Activated T-cell treated with anti-CD3 and anti-CD28 coated beads, Interleukin-2, amount 50 U/mL, for 4 hours (primary cell): ENCODE measurements around the gene ATG5. TPM values are rescaled to one million over a fixed set of nuclear protein-coding genes. Genes with fewer than 3 reads are reported as not detected.
"Not testable (repeated sequence)": the region's sequence is repeated elsewhere in the genome, so short reads cannot be mapped to it uniquely, and the experiment has no call there.

Experiments used
- ATAC-seq, 2 donors: fragments of 200-7000 bp; cut with Tn5 transposase; one replicate each; pipeline ENCODE4 v1.10.0; 2021
- DNase-seq: peaks from one replicate; pipeline ENCODE4 v3.0.0-alpha.2; 2020
- H3K27me3 Mint-ChIP-seq: one replicate; pipeline ENCODE4 v1.8.0; 2021; ENCODE audit warnings: low read depth, mixed read lengths
- H3K36me3 Mint-ChIP-seq: one replicate; pipeline ENCODE4 v1.8.0; 2022; ENCODE audit warnings: mixed read lengths; ENCODE audit not compliant: insufficient read depth
- H3K4me1 Mint-ChIP-seq: one replicate; pipeline ENCODE4 v1.8.0; 2021; ENCODE audit warnings: low read depth, mixed read lengths
- H3K4me3 Mint-ChIP-seq: one replicate; pipeline ENCODE4 v1.8.0; 2021; ENCODE audit warnings: mild to moderate bottlenecking, moderate library complexity, mixed read lengths
- H3K9me3 Mint-ChIP-seq: one replicate; pipeline ENCODE4 v1.8.0; 2021; ENCODE audit warnings: mixed read lengths
- total RNA-seq, 3 donors: library from RNA; stranded (reverse); gene quantifications; one replicate each; pipeline ENCODE4 v1.2.1, GENCODE V29; 2021

Gene ATG5
- total RNA-seq, 3 donors from 2014 or later = 29.3 to 30.2 (median 29.5) TPM

DNA sequence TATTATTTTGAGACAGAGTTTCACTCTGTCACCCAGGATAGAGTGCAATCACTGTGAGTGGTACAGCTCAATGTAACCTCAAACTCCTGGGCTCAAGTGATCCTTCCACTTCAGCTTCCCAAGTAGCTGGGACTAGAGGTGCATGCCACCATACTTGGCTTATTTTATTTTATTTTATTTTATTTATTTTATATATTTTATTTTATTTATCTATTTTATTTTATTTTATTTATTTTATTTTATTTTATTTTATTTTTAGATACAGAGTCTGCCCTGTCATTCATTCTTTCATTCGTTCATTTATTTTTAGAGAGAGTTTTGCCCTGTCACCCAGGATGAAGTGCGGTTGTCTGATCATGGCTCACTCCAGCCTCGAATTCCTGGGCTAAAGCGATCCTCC, 35.5 kb downstream of the ATG5 start:
- Mint-ChIP-seq H3K36me3 (peaks cover 26% of the 10 kb centered on the region), H3K27me3 (no peaks in the 10 kb centered on the region), H3K4me3 (no peak overlapping the region), H3K9me3 (peaks cover 5% of the 10 kb centered on the region), H3K4me1 (peaks cover 16% of the 10 kb centered on the region)
- ATAC-seq (no peak), DNase-seq (no peak)

DNA sequence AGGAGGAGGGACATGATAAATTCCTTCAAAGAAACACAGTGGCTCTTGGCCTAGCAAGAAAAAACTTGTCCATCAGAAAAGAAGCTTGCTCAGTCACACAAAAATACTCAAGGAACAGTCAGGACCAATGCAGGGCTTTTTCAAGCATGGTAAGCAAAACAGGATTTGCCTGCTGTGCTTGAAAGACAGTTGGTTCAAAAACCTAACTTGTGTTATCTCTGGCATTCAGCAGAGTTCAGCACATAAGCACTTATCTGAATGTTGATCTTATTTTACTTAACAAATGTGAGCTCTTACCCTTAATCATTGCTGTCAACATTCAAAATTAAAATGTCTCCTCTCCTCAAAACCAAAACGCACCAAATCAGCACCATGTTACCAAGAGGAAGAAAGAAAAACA, 38.3 kb downstream of the ATG5 start:
- H3K9me3 Mint-ChIP-seq = peaks cover 8% of the 10 kb centered on the region
- DNase-seq = no peak
- no peak for ATAC-seq
- peaks cover 20% of the 10 kb centered on the region for H3K4me1 Mint-ChIP-seq
- H3K36me3 Mint-ChIP-seq = peaks cover 22% of the 10 kb centered on the region
- no peaks in the 10 kb centered on the region for H3K27me3 Mint-ChIP-seq
- no peak overlapping the region for H3K4me3 Mint-ChIP-seq

DNA sequence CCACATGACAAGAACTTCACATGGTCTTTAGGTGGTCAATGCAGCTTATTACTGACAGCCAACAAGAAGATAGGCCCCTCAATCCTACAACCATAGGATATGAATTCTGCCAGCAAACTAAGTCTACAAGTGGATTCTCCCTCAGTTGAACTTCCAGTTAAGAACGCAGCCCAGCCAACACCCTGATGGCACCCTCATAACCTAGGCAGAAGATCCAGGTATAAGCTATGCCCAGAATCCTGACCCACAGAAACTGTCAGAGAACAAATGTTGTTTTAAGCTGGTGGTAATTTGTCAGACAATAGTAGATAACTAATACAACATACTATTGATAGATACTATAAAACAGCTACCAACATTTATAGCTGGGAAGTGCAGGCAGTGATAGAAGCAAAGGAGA, 38.8 kb downstream of the ATG5 start:
- H3K4me1 Mint-ChIP-seq = peaks cover 23% of the 10 kb centered on the region
- no peaks in the 10 kb centered on the region for H3K27me3 Mint-ChIP-seq
- ATAC-seq (no peak), DNase-seq (no peak)
- peaks cover 17% of the 10 kb centered on the region for H3K36me3 Mint-ChIP-seq
- no peak overlapping the region for H3K4me3 Mint-ChIP-seq
- peaks cover 7% of the 10 kb centered on the region for H3K9me3 Mint-ChIP-seq

DNA sequence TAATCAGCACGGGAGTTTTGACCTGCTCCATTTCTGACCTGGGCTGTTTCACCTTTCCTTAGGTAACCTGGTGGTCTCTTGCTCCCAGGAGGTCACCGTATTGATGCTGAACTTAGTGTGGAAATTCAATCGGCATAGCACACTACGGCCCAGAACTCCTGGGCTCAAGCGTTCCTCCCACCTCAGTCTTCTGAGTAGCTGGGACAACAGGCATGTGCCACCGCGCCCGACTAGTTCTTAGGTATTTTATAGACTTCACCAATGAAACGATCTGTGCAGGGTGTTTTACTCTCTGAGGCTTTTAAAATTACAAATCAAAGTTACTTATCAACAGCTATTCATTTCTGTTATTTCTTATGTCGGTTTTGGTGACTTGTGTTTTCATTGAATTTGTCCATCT, 42.1 kb downstream of the ATG5 start:
- no peak for DNase-seq
- Mint-ChIP-seq H3K27me3 (no peaks in the 10 kb centered on the region), H3K36me3 (peaks cover 23% of the 10 kb centered on the region), H3K4me1 (peaks cover 29% of the 10 kb centered on the region), H3K4me3 (no peak overlapping the region), H3K9me3 (peaks cover 5% of the 10 kb centered on the region)
- no peak for ATAC-seq

DNA sequence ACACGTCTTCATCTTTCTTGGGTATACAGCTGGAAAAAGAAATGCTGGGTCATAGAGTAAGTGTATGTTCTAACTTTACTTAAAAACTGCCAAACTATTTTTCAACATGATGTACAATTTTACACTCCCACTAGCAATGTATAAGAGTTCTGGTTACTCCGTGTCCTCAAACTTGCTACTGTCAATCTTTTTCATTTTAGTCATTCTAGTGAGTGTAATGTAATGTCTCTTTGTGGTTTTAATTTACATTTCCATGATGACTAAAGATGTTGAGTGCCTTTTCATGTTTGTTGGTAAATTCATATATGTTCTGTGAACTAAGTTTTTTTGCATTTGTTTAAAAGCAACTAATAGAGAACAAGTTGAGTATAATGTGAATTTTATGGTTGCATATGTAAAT, 43.9 kb downstream of the ATG5 start:
- H3K4me1 Mint-ChIP-seq = peaks cover 28% of the 10 kb centered on the region

DNA sequence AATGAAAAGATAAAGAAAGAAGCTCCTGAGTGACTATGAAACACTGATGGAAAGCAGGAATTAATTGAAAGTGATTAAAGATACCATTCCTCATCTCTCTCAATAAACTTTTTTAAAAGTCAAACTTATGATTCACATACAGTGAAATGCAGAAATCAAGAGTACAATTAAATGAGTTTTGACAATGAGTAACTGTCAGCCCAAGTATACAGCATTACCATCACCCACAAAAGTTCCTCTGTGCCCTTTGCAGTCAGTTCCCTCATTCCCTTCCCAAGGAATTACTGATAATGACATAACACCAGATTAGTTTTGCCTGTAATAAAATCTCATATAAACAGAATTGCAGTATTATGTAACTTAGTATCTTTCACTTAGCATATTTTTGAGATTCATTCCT, 44.5 kb downstream of the ATG5 start:
- H3K4me3 Mint-ChIP-seq = no peak overlapping the region
- no peak for ATAC-seq

More for the DNA sequence above, 43.9 kb downstream of the ATG5 start:
- H3K36me3 Mint-ChIP-seq = peaks cover 27% of the 10 kb centered on the region
- DNase-seq = no peak
- ATAC-seq = peak; percentile 53 to 74
- H3K9me3 Mint-ChIP-seq = peaks cover 5% of the 10 kb centered on the region
- no peaks in the 10 kb centered on the region for H3K27me3 Mint-ChIP-seq
- no peak overlapping the region for H3K4me3 Mint-ChIP-seq

DNA sequence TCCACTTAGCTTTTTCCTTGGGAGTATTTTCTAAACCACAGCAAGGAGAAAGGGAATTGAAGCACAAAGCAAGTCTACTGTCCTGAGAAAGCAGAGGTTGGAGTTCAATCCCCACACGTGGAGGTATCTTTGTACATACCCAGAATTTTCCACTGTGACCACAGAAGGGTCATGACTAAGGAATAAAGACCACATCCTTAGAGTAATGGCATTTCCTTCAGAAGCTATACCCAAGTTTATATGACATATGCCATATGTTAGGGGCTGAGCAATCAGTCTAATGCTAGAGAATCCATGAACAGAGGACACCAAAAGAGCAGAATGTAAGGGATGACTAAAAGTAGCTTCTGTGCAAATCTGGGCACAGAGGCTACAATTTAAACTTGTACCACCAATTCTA, 46.4 kb downstream of the ATG5 start:
- peaks cover 33% of the 10 kb centered on the region for H3K4me1 Mint-ChIP-seq
- H3K36me3 Mint-ChIP-seq = peaks cover 21% of the 10 kb centered on the region
- H3K4me3 Mint-ChIP-seq = no peak overlapping the region
- H3K9me3 Mint-ChIP-seq = no peaks in the 10 kb centered on the region
- ATAC-seq (peak; percentile 32 to 37), DNase-seq (no peak)
- no peaks in the 10 kb centered on the region for H3K27me3 Mint-ChIP-seq

More for the DNA sequence above, 44.5 kb downstream of the ATG5 start:
- peaks cover 29% of the 10 kb centered on the region for H3K36me3 Mint-ChIP-seq
- peaks cover 30% of the 10 kb centered on the region for H3K4me1 Mint-ChIP-seq
- H3K9me3 Mint-ChIP-seq = peaks cover 5% of the 10 kb centered on the region
- DNase-seq = no peak
- H3K27me3 Mint-ChIP-seq = no peaks in the 10 kb centered on the region

DNA sequence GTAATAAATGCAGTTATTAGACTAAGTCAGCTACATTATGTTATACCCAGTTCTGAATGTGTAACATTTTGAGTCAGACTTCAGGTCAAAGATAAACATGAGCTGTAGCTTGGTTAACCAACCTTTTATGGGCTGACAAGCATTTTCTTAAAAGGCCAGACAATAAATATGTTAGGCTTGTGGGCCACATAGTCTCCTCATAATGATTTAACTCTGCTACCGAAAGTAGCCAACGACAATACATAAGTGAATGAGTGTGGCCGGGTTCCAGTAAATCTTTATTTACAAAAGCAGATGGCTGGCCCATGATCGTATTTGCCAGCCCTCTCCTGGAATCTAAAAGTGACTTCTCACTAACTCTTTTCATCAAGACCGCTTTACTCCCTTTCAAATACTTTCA, 49.9 kb downstream of the ATG5 start:
- DNase-seq (no peak), ATAC-seq (no peak)
- Mint-ChIP-seq H3K4me3 (no peak overlapping the region), H3K9me3 (no peaks in the 10 kb centered on the region), H3K4me1 (peaks cover 28% of the 10 kb centered on the region), H3K36me3 (peaks cover 18% of the 10 kb centered on the region), H3K27me3 (no peaks in the 10 kb centered on the region)

DNA sequence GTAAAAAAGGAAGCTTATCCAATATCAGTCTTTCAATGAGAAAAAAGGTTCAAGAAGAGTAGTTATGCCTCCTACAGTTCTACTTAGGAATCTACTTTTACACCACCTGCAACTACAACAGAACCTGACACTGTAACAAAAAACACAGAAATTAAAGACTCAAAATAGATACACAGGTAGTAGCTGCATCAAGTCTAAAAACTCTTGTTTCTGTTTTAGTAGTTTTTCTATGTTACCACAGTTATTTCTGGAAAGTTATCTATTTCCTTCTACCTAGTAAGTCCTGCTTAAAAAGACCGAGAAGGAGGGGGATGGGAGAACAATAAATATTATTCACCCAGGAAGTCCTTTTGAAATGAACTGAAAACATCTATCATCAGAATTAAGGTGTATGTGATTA, 52.5 kb downstream of the ATG5 start:
- H3K27me3 Mint-ChIP-seq = no peaks in the 10 kb centered on the region
- H3K36me3 Mint-ChIP-seq = peaks cover 13% of the 10 kb centered on the region
- no peak for ATAC-seq
- peaks cover 24% of the 10 kb centered on the region for H3K4me1 Mint-ChIP-seq
- no peak for DNase-seq
- peaks cover 4% of the 10 kb centered on the region for H3K9me3 Mint-ChIP-seq
- H3K4me3 Mint-ChIP-seq = no peak overlapping the region

DNA sequence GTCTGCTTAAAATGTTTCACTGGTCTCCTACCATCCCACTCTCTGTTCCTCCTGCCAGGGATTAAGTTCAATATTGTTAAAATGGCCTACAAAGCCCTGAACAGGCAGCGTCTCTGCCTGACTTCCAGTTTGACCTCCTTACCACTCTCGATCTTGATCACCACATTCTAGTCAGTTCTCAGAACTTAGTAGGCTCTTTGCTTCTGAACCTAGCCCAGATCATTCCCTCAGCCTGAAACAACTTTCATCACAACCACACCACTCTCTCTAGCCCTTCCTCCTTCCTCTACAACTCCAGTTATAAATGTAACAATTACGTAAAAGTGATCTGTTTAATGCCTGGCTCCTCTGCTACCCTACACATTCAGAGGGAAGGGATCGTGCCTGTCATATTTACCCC, 53.3 kb downstream of the ATG5 start:
- Mint-ChIP-seq H3K27me3 (no peaks in the 10 kb centered on the region), H3K36me3 (peaks cover 11% of the 10 kb centered on the region), H3K4me3 (no peak overlapping the region), H3K9me3 (peaks cover 4% of the 10 kb centered on the region), H3K4me1 (peaks cover 32% of the 10 kb centered on the region)
- DNase-seq = no peak
- ATAC-seq = no peak

DNA sequence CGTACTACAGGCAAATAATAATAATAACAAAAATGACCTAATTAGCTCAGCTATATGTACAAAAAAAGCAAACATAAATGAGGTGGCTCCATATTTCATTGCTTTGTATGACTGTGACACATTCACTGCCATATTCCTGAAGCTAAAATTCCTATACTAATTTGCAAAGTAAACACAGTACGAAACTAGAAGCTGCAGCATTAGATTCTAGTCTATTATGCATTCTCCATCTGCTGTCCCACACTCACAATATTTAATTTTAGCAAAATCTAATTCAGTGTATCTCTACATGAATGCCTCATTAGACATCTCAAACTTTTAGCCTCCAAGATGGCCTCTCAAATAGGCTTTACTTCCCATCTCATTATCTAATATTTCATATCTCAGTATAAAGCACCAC, 55.1 kb downstream of the ATG5 start:
- peaks cover 13% of the 10 kb centered on the region for H3K9me3 Mint-ChIP-seq
- H3K4me3 Mint-ChIP-seq = no peak overlapping the region
- H3K4me1 Mint-ChIP-seq = peaks cover 35% of the 10 kb centered on the region
- no peaks in the 10 kb centered on the region for H3K27me3 Mint-ChIP-seq
- ATAC-seq = no peak
- H3K36me3 Mint-ChIP-seq = peaks cover 18% of the 10 kb centered on the region
- DNase-seq = no peak

DNA sequence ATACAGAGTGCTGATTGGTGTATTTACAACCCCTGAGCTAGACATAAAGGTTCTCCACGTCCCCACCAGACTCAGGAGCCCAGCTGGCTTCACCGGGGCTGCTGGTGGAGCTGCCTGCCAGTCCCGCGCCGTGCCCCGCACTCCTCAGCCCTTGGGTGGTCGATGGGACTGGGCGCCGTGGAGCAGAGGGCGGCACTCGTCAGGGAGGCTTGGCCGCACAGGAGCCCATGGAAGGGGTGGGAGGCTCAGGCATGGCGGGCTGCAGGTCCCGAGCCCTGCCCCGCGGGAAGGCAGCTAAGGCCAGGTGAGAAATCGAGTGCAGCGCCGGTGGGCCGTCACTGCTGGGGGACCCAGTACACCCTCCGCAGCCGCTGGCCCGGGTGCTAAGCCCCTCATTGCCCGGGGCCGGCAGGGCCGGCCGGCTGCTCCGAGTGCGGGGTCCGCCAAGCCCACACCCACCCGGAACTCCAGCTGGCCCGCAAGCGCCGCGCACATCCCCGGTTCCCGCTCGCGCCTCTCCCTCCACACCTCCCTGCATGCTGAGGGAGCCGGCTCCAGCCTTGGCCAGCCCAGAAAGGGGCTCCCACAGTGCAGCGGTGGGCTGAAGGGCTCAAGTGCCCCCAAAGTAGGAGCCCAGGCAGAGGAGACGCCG, 56.2 kb downstream of the ATG5 start:
- peaks cover 23% of the 10 kb centered on the region for H3K36me3 Mint-ChIP-seq
- not testable (repeated sequence) for H3K4me3 Mint-ChIP-seq, H3K27me3 Mint-ChIP-seq, DNase-seq, ATAC-seq
- peaks cover 17% of the 10 kb centered on the region for H3K9me3 Mint-ChIP-seq
- H3K4me1 Mint-ChIP-seq = peaks cover 35% of the 10 kb centered on the region

DNA sequence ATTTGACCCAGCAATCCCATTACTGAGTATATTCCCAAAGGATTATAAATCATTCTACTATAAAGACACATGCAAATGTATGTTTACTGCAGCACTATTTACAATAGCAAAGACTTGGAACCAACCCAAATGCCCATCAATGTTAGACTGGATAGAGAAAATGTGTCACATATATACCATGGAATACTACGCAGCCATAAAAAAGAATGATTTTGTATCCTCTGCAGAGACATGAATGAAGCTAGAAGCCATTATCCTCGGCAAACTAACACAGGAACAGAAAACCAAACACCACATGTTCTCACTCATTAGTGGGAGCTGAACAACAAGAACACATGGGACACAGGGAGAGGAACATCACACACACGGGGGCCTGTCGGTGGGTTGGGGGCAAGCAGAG, 57.1 kb downstream of the ATG5 start:
- not testable (repeated sequence) for H3K27me3 Mint-ChIP-seq, H3K4me3 Mint-ChIP-seq, ATAC-seq, DNase-seq
- peaks cover 23% of the 10 kb centered on the region for H3K36me3 Mint-ChIP-seq
- peaks cover 17% of the 10 kb centered on the region for H3K9me3 Mint-ChIP-seq
- H3K4me1 Mint-ChIP-seq = peaks cover 36% of the 10 kb centered on the region

DNA sequence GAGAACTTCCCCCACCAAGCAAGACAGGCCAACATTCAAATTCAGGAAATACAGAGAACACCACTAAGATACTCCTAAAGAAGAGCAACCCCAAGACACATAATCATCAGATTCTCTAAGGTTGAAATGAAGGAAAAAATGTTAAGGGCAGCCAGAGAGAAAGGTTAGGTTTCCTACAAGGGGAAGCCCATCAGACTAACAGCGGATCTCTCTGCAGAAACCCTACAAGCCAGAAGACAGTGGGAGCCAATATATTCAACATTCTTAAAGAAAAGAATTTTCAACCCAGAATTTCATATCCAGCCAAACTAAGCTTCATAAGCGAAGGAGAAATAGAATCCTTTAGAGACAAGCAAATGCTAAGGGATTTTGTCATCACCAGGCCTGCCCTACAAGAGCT, 61.1 kb downstream of the ATG5 start:
- Mint-ChIP-seq H3K9me3 (peaks cover 17% of the 10 kb centered on the region), H3K4me1 (peaks cover 30% of the 10 kb centered on the region), H3K36me3 (peaks cover 42% of the 10 kb centered on the region)
- DNase-seq, H3K4me3 Mint-ChIP-seq, H3K27me3 Mint-ChIP-seq, ATAC-seq: not testable (repeated sequence)

DNA sequence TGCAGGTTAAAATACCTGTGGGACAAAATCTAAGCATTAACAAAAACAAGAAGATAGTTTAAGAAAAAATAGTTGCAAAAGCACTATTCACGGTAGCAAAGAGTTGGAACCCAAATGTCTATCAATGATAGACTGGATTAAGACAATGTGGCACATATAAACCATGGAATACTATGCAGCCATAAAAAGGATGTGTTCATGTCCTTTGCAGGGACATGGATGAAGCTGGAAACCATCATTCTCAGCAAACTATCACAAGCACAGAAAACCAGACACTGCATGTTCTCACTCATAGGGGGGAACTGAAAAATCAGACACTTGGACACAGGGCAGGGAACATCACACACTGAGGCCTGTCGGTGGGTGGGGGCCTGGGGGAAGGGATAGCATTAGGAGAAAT, 65.8 kb downstream of the ATG5 start:
- H3K4me3 Mint-ChIP-seq, DNase-seq, H3K27me3 Mint-ChIP-seq, H3K9me3 Mint-ChIP-seq, ATAC-seq, H3K4me1 Mint-ChIP-seq: not testable (repeated sequence)
- H3K36me3 Mint-ChIP-seq = peaks cover 19% of the 10 kb centered on the region
